K562 (cell line): ENCODE results near the gene QRICH1. TPM values are rescaled to one million over a fixed set of nuclear protein-coding genes. Genes with fewer than 3 reads are reported as not detected.
A peak's percentile ranks its signal among the peaks of the same experiment; 100 is the strongest.

Experiments
- ARID1B ChIP-seq: fragments of 450-650 bp; IDR thresholded peaks from 2 replicates; pipeline ENCODE4 v1.6.1; 2016; ENCODE audit warnings: antibody characterized with exemption, mild to moderate bottlenecking, inconsistent platforms
- ATF7 ChIP-seq: fragments of 450-650 bp; IDR thresholded peaks from 2 replicates; pipeline ENCODE4 v1.7.1; 2014; ENCODE audit warnings: mild to moderate bottlenecking, moderate library complexity
- BCLAF1 ChIP-seq, 2 experiments: fragments of 450-650 bp in 1 of 2; IDR thresholded peaks; 2 replicates each; pipeline ENCODE4 v1.6.1; 2011 to 2017; ENCODE audit warnings: low read depth in 2 of 2, antibody characterized with exemption in 1 of 2, borderline replicate concordance in 1 of 2, low read length in 1 of 2, mild to moderate bottlenecking in 1 of 2, mixed read lengths in 1 of 2; ENCODE audit not compliant: control insufficient read depth in 1 of 2
- CAMTA2 ChIP-seq: fragments of 250-450 bp; sonication (Bioruptor Pico); conservative IDR thresholded peaks from 2 replicates; pipeline ENCODE4 v1.5.1; 2022
- CSDE1 ChIP-seq, 2 experiments: fragments of 450-650 bp; IDR thresholded peaks; 2 replicates each; pipeline ENCODE4 v1.6.1; 2016; ENCODE audit warnings: mild to moderate bottlenecking in 1 of 2
- FOXA3 ChIP-seq, 2 experiments: fragments of 450-650 bp in 1 of 2; sonication (generic) in 1 of 2; formaldehyde crosslinking; IDR thresholded peaks in 1 of 2; conservative IDR thresholded peaks in 1 of 2; 2 replicates each; pipeline versions ENCODE4 v1.4.0 to v1.8.0; 2020 to 2022; ENCODE audit warnings: mild to moderate bottlenecking in 2 of 2, missing genetic modification reagents in 1 of 2
- HMBOX1 ChIP-seq: sonication (generic); IDR thresholded peaks from 2 replicates; pipeline ENCODE4 v1.6.1; 2016
- KHSRP ChIP-seq: fragments of 450-650 bp; IDR thresholded peaks from 2 replicates; pipeline ENCODE4 v1.6.1; 2017
- MTA1 ChIP-seq: fragments of 450-650 bp; IDR thresholded peaks from 2 replicates; pipeline ENCODE4 v1.6.1; 2017; ENCODE audit warnings: borderline replicate concordance
- MTF1 ChIP-seq: fragments of 250-450 bp; sonication (Bioruptor Pico); IDR thresholded peaks from 2 replicates; pipeline ENCODE4 v1.9.0; 2021; ENCODE audit warnings: moderate library complexity, mild to moderate bottlenecking, inconsistent platforms, borderline replicate concordance
- PTRF ChIP-seq: fragments of 450-650 bp; IDR thresholded peaks from 2 replicates; pipeline ENCODE4 v1.6.1; 2016; ENCODE audit warnings: mild to moderate bottlenecking, missing genetic modification characterization, missing compliant biosample characterization
- ZNF12 ChIP-seq: sonication (generic); formaldehyde crosslinking; IDR thresholded peaks from 2 replicates; pipeline ENCODE4 v1.4.0; 2020; ENCODE audit warnings: mild to moderate bottlenecking, missing genetic modification reagents
- ZNF347 ChIP-seq: fragments of 450-650 bp; formaldehyde crosslinking; IDR thresholded peaks from 2 replicates; pipeline ENCODE4 v1.4.0; 2020; ENCODE audit warnings: low read depth, mild to moderate bottlenecking, moderate library complexity
- ZNF511 ChIP-seq: sonication (generic); formaldehyde crosslinking; IDR thresholded peaks from 2 replicates; pipeline ENCODE4 v1.8.0; 2022; ENCODE audit warnings: mild to moderate bottlenecking, missing genetic modification reagents
- ZNF609 ChIP-seq: sonication (generic); formaldehyde crosslinking; IDR thresholded peaks from 2 replicates; pipeline ENCODE4 v1.8.1; 2023; ENCODE audit warnings: missing genetic modification reagents, mild to moderate bottlenecking, borderline replicate concordance
- polyA plus RNA-seq, 8 experiments: library from polyadenylated mRNA; depleted of rRNA in 4 of 8; stranded (reverse) in 5 of 8; unstranded in 3 of 8; fragments of >200 nt; fragmentation: Nextera tagmentation in 2 of 8; fragmentation: Illumina TruSeq in 1 of 8; extraction: Ambion mirVana in 2 of 8; extraction: Trizol in 1 of 8; gene quantifications; 2 replicates each; pipeline versions ENCODE4 v1.2.1 to v1.2.3, GENCODE V29; 2011 to 2014; ENCODE audit warnings: inconsistent platforms in 1 of 8, missing spikeins in 1 of 8
- total RNA-seq, 7 experiments: library from RNA; depleted of rRNA in 6 of 7; stranded (reverse); fragments of >200 nt in 6 of 7; fragmentation: Illumina TruSeq in 2 of 7; extraction: Trizol in 2 of 7; gene quantifications; 2 replicates each; pipeline versions ENCODE4 v1.2.1 to v1.2.3, GENCODE V29; 2011 to 2021; ENCODE audit warnings: low replicate concordance in 1 of 7

QRICH1 gene
- total and polyA plus RNA-seq, 9 of the 15 experiments (the other 6 are each of a cell fraction or from before 2014, with no cell fraction given): 20.1 to 99.2 (median 56.7) TPM

- TF ChIP-seq MTF1 (CRISPR knock-in tag) (no peak), PTRF (tag) (no peak), ZNF511 (CRISPR knock-in tag) (0 out of 2 replicates have a peak, but pooled peaks have one; percentile 12), BCLAF1 (IDR thresholded peaks at IDR 0.05; ENCODE audit: borderline replicate concordance in 1 of 2, control insufficient read depth in 1 of 2, low read depth in 2 of 2, low read length in 1 of 2) (no peak), ARID1B (no peak), FOXA3 (CRISPR knock-in tag; conservative IDR thresholded peaks at IDR 0.05 in 1 of 2, IDR thresholded peaks at IDR 0.05 in 1 of 2) (no peak), ZNF12 (CRISPR knock-in tag) (no peak), CAMTA2 (CRISPR knock-in tag) (0 out of 2 replicates have a peak, but pooled peaks have one; percentile 43), ZNF609 (CRISPR knock-in tag) (no peak), CSDE1 (IDR thresholded peaks at IDR 0.05) (no peak), ATF7 (0 out of 2 replicates have a peak, but pooled peaks have one; percentile 33), MTA1 (peak; percentile 79; the same call in 1 of the 2 replicates), KHSRP (no peak), HMBOX1 (no peak), ZNF347 (CRISPR knock-in tag) (no peak)
Observed at GRCh38 chr3:49017971-49018706, 75.7 kb downstream of the QRICH1 start, which contains the start of gene DALRD3 (continued).
